AG10803 (cell line): ENCODE measurements around the gene CXCL11.
"Not testable (repeated sequence)": the region's sequence is repeated elsewhere in the genome, so short reads cannot be mapped to it uniquely, and the experiment has no call there.

ENCODE experiments used
- DNase-seq: peaks from one replicate; pipeline ENCODE4 v3.0.0; 2010; ENCODE audit warnings: low read depth
- H3K4me3 ChIP-seq: 2 replicates; pipeline ENCODE4 v1.5.1; 2011; ENCODE audit warnings: mild to moderate bottlenecking, low read length, control low read depth
- CTCF ChIP-seq: conservative IDR thresholded peaks from 2 replicates; pipeline ENCODE4 v1.5.1; 2011; ENCODE audit warnings: mild to moderate bottlenecking, low read length, control low read depth, inconsistent platforms

Gene CXCL11

DNA sequence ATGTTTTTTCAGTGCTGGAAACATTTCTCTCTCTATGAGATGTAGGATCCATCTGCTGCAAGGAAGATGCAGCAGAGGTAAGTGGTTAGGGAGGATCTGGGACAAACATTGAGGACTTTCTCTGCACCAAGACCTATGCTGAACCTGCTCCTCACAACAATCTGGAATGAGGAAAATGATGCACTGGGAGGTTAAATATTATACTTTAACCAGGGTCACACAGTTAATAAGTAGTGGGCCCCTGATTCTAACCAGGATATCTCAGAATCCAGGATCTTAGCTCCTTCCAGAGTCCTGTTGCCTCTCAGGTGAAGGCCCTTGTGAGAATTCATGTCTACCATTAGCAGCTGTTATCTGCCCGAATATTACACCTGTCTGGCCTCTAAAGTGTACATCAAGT lies 35.6 kb downstream of the CXCL11 start:
- no peak for TF ChIP-seq CTCF
- DNase-seq: no peak
- H3K4me3 ChIP-seq: no peak overlapping the region

- DNase-seq, H3K4me3 ChIP-seq: not testable (repeated sequence)
Observed at GRCh38 chr4:75998525-75999147, 37.2 kb downstream of the CXCL11 start.

DNA sequence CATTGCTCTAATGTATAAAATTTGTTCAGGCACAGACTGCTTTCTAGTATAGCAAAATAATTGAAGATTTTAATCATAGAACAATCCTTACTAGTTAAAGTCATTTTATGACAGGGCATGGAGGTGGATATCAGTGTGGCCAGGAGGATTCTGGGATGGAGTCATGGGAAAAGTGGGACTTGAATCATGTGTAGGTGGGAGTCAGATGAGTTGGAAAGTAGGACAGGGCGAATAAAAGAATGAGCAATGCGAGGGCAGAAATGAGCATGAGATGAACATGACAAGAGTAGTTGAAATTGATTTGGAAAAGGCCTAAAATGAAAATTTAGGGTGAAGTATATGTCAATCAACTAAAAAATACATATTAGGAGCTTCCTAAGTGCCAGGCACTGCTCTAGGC lies 37.9 kb downstream of the CXCL11 start:
- H3K4me3 ChIP-seq: no peak overlapping the region
- TF ChIP-seq CTCF: no peak
- no peak for DNase-seq

- no peak for DNase-seq
- TF ChIP-seq CTCF: no peak
- no peak overlapping the region for H3K4me3 ChIP-seq
Observed at GRCh38 chr4:75997081-75997480, 38.8 kb downstream of the CXCL11 start.

DNA sequence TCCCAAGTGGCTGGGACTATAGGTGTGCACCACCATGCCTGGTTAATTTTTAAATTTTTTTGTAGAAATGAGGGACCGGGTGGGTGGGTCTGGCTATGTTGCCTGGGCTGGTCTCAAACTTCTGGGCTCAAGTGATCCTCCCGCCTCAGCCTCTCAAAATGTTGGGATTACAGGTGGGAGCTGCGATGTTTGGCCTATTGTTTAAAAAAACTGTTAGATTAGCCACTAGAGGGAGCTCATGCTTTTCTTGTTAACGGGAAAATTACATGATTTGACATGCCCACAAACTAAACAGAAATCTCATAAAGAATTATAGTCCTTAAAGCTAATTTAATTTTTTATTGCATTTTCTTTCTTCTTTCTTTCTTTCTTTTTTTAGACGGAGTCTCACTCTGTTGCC lies 40.1 kb downstream of the CXCL11 start:
- DNase-seq: peak; percentile 60

GRCh38 chr4:75992462-75992861 lies 43.4 kb downstream of the CXCL11 start:
- no peak for DNase-seq
- TF ChIP-seq CTCF: no peak
- no peak overlapping the region for H3K4me3 ChIP-seq

More for the DNA sequence above, 40.1 kb downstream of the CXCL11 start:
- no peak overlapping the region for H3K4me3 ChIP-seq
- peak; percentile 68 for TF ChIP-seq CTCF

- peak; percentile 3 for DNase-seq
- TF ChIP-seq CTCF: no peak
- H3K4me3 ChIP-seq: peak overlapping the region; percentile 96
Observed at GRCh38 chr4:75989846-75990528, 45.9 kb downstream of the CXCL11 start.
